GM19035 (cell line): ENCODE data around the gene ERAL1.
"Not testable (repeated sequence)": the region's sequence is repeated elsewhere in the genome, so short reads cannot be mapped to it uniquely, and the experiment has no call there.

Experiments
- ATAC-seq: cut with Tn5 transposase; IDR thresholded peaks from one replicate; pipeline ENCODE4 v1.9.1; 2021; ENCODE audit not compliant: unreplicated experiment

Gene ERAL1

GRCh38 chr17:28897769-28898526 is 43.1 kb downstream of the ERAL1 start:
- no peak for ATAC-seq

- no peak for ATAC-seq
Observed at GRCh38 chr17:28898527-28898955, 43.7 kb downstream of the ERAL1 start.

- ATAC-seq = no peak
Observed at GRCh38 chr17:28899212-28899815, 44.5 kb downstream of the ERAL1 start.

- ATAC-seq = no peak
Observed at GRCh38 chr17:28900986-28901726, 46.3 kb downstream of the ERAL1 start.

- peak; percentile 47 for ATAC-seq
Observed at GRCh38 chr17:28901866-28902818, 47.3 kb downstream of the ERAL1 start.

GRCh38 chr17:28902819-28903545 is 48.2 kb downstream of the ERAL1 start, which contains the start of gene DHRS13:
Gene DHRS13 (minus strand): TSS chr17:28903079. CDS start chr17:28902944, 135 bp downstream.
- peak; percentile 83 for ATAC-seq

- ATAC-seq = not testable (repeated sequence)
Observed at GRCh38 chr17:28903546-28903841, 48.7 kb downstream of the ERAL1 start.

GRCh38 chr17:28904800-28905199 is 50.0 kb downstream of the ERAL1 start:
- no peak for ATAC-seq

- no peak for ATAC-seq
Observed at GRCh38 chr17:28906276-28906675, 51.5 kb downstream of the ERAL1 start.

GRCh38 chr17:28906706-28907438 is 52.1 kb downstream of the ERAL1 start:
- no peak for ATAC-seq

GRCh38 chr17:28907709-28908475 is 53.1 kb downstream of the ERAL1 start:
- ATAC-seq = no peak

GRCh38 chr17:28908640-28909167 is 53.9 kb downstream of the ERAL1 start:
- ATAC-seq = no peak

- ATAC-seq = no peak
Observed at GRCh38 chr17:28910534-28910933, 55.7 kb downstream of the ERAL1 start.
